Pancreas (tissue), 10 donors: Measurements from ENCODE around the gene KIAA1671. TPM values are rescaled to one million over a fixed set of nuclear protein-coding genes. Genes with fewer than 3 reads are reported as not detected.

Source experiments
- ATAC-seq, 4 donors: fragments of 200-7000 bp; cut with Tn5 transposase; one replicate each; pipeline versions ENCODE4 v1.8.0 to v1.9.1; 2020; ENCODE audit warnings: mild to moderate bottlenecking in 4 of 4, moderate library complexity in 4 of 4
- DNase-seq, 6 donors: peaks; one replicate each; pipeline ENCODE4 v3.0.0-alpha.2; 2020
- FAIRE-seq: peaks from 2 replicates; lab custom pipeline; 2012; peaks lifted over from hg19 to GRCh38; lab: Jason Lieb, UNC
- H3K27ac ChIP-seq, 4 donors: fragments of 200-600 bp; sonication (generic); 1 replicate in 3 of 4; 2 replicates in 1 of 4; pipeline versions ENCODE4 v1.5.0 to v1.8.0; 2020
- H3K27me3 ChIP-seq, 4 donors: fragments of 200-600 bp; one replicate each; pipeline ENCODE4 v1.8.0; 2021
- H3K36me3 ChIP-seq, 3 donors: fragments of 200-600 bp; sonication (generic) in 1 of 3; one replicate each; pipeline versions ENCODE4 v1.5.0 to v1.8.0; 2020 to 2021
- H3K4me1 ChIP-seq, 3 donors: fragments of 200-600 bp; one replicate each; pipeline ENCODE4 v1.8.0; 2021
- H3K4me3 ChIP-seq, 4 donors: fragments of 200-600 bp; sonication (generic) in 2 of 4; one replicate each; pipeline versions ENCODE4 v1.5.0 to v1.8.0; 2020 to 2021
- H3K9me3 ChIP-seq, 4 donors: fragments of 200-600 bp; one replicate each; pipeline ENCODE4 v1.8.0; 2021
- CTCF ChIP-seq, 4 donors: fragments of 200-600 bp; sonication (generic) in 3 of 4; IDR thresholded peaks; one replicate each; pipeline versions ENCODE4 v1.5.0 to v1.8.0; 2021; ENCODE audit warnings: antibody characterized with exemption in 4 of 4
- WGBS, 2 donors: extraction: QIAGEN DNeasy Blood & Tissue Kit; methylation state at CpG; one replicate each; pipeline ENCODE4 v1.1.7; 2013; 5-methylcytosine and 5-hydroxymethylcytosine counted together
- intact Hi-C, 3 donors: fragments of 100-400 bp; cut with DNase I; formaldehyde crosslinking; loops; one replicate each; pipeline versions ENCODE4 v1.11.1 to v1.14.2; 2022
- polyA plus RNA-seq, 2 donors: library from polyadenylated mRNA; stranded (reverse); fragments of 200-250 nt; gene quantifications; one replicate each; pipeline ENCODE4 v1.2.3, GENCODE V29; 2013
- total RNA-seq, 6 donors: library from RNA; stranded (reverse); fragmentation: NEBNext Ultra II Directional in 4 of 6; extraction: Animal tissue kit (Norgen Biotek cat#: 25700) in 4 of 6; gene quantifications; one replicate each; pipeline versions ENCODE4 v1.2.1 to v1.2.4, GENCODE V29; 2021 to 2023
- donor health status: healthy with polysubstance abuse.
- donor health status: DM: no; HTN: no; CAD: no; lungs with moderate emphysema.
- donor health status: DM: no; HTN: no; CAD: no.
- donor health status: control.
- donor health status: control.
- donor health status: Bipolar disorder and iron deficiency.
- donor health status: DM: yes; HTN: yes; CAD: no.
- donor health status: DM: no; HTN: no; CAD: no.
- donor health status: DM: no; HTN: no; CAD: no.
- donor health status: DM: yes; HTN: yes; CAD: no.

The KIAA1671 gene
- total and polyA plus RNA-seq, 8 donors, result 8.3 to 28.8 (median 19.0) TPM

- no peak for TF ChIP-seq CTCF (IDR thresholded peaks at IDR 0.05)
- Histone ChIP-seq H3K4me1 (no peaks in the 10 kb centered on the region), H3K27ac (no peak overlapping the region), H3K4me3 (no peak overlapping the region), H3K9me3 (no peaks in the 10 kb centered on the region), H3K27me3 (no peaks in the 10 kb centered on the region), H3K36me3 (no peaks in the 10 kb centered on the region)
- intact Hi-C loops, result no loop called here
- FAIRE-seq, result no peak
- no peak for DNase-seq
- ATAC-seq, result no peak
- 93 to 95% methylated on average over 21 of the region's 21 CpGs for WGBS, 2 donors
These were observed 254.5 kb downstream of the KIAA1671 start for GRCh38 chr22:25206998-25207397.

GRCh38 chr22:25207553-25208157 lies 255.1 kb downstream of the KIAA1671 start:
- intact Hi-C loops, result no loop called here
- H3K4me3 ChIP-seq, result no peak overlapping the region
- FAIRE-seq, result no peak
- H3K27ac ChIP-seq, result no peak overlapping the region
- no peaks in the 10 kb centered on the region for H3K36me3 ChIP-seq
- no peaks in the 10 kb centered on the region for H3K27me3 ChIP-seq
- no peak for TF ChIP-seq CTCF (IDR thresholded peaks at IDR 0.05)
- no peaks in the 10 kb centered on the region for H3K4me1 ChIP-seq
- 40 to 78% methylated on average over 1 to 2 of the region's 2 CpGs for WGBS, 2 donors
- H3K9me3 ChIP-seq, result no peaks in the 10 kb centered on the region
- DNase-seq, result no peak
- ATAC-seq, result no peak

- no peak for TF ChIP-seq CTCF (IDR thresholded peaks at IDR 0.05)
- Histone ChIP-seq H3K9me3 (no peaks in the 10 kb centered on the region), H3K27ac (no peak overlapping the region), H3K27me3 (no peaks in the 10 kb centered on the region), H3K36me3 (no peaks in the 10 kb centered on the region), H3K4me1 (no peaks in the 10 kb centered on the region), H3K4me3 (no peak overlapping the region)
- FAIRE-seq (no peak), ATAC-seq (no peak), DNase-seq (no peak)
- 82 to 89% methylated on average over 2 of the region's 2 CpGs for WGBS, 2 donors
- intact Hi-C loops, result no loop called here
These were observed 255.8 kb downstream of the KIAA1671 start for GRCh38 chr22:25208328-25208727.

GRCh38 chr22:25208743-25209505 lies 256.4 kb downstream of the KIAA1671 start:
- Histone ChIP-seq H3K4me1 (no peaks in the 10 kb centered on the region), H3K36me3 (no peaks in the 10 kb centered on the region), H3K27ac (no peak overlapping the region), H3K27me3 (no peaks in the 10 kb centered on the region), H3K9me3 (no peaks in the 10 kb centered on the region), H3K4me3 (no peak overlapping the region)
- intact Hi-C loops, result no loop called here
- FAIRE-seq, result no peak
- ATAC-seq, result no peak
- no peak for TF ChIP-seq CTCF (IDR thresholded peaks at IDR 0.05)
- 85 to 86% methylated on average over 17 of the region's 17 CpGs for WGBS, 2 donors
- DNase-seq, result no peak

GRCh38 chr22:25210793-25211192 lies 258.3 kb downstream of the KIAA1671 start:
- Histone ChIP-seq H3K36me3 (no peaks in the 10 kb centered on the region), H3K4me3 (no peak overlapping the region), H3K9me3 (no peaks in the 10 kb centered on the region), H3K27ac (no peak overlapping the region), H3K27me3 (no peaks in the 10 kb centered on the region), H3K4me1 (no peaks in the 10 kb centered on the region)
- TF ChIP-seq CTCF (IDR thresholded peaks at IDR 0.05), result no peak
- FAIRE-seq (no peak), DNase-seq (no peak), ATAC-seq (no peak)
- intact Hi-C loops, result no loop called here
- 83 to 94% methylated on average over 3 of the region's 3 CpGs for WGBS, 2 donors
